Ishikawa (cell line): Measurements from ENCODE around the gene SMCHD1.

Source experiments
- CEBPB ChIP-seq: IDR thresholded peaks from 2 replicates; pipeline ENCODE4 v1.6.1; 2012
- CREB1 ChIP-seq: IDR thresholded peaks from 2 replicates; pipeline ENCODE4 v1.6.1; 2012; ENCODE audit warnings: low read depth
- EGR1 ChIP-seq: IDR thresholded peaks from 2 replicates; pipeline ENCODE4 v1.6.1; 2012
- EP300 ChIP-seq: IDR thresholded peaks from 2 replicates; pipeline ENCODE4 v1.6.1; 2012; ENCODE audit warnings: borderline replicate concordance
- FOXM1 ChIP-seq: IDR thresholded peaks from 2 replicates; pipeline ENCODE4 v1.6.1; 2012; ENCODE audit warnings: low read depth, borderline replicate concordance
- MAX ChIP-seq: IDR thresholded peaks from 2 replicates; pipeline ENCODE4 v1.6.1; 2012
- NFIC ChIP-seq: IDR thresholded peaks from 2 replicates; pipeline ENCODE4 v1.6.1; 2012
- RAD21 ChIP-seq: IDR thresholded peaks from 2 replicates; pipeline ENCODE4 v1.6.1; 2012; ENCODE audit warnings: low read depth
- REST ChIP-seq: IDR thresholded peaks from 2 replicates; pipeline ENCODE4 v1.6.1; 2012; ENCODE audit warnings: low read depth, mild to moderate bottlenecking
- TAF1 ChIP-seq: IDR thresholded peaks from 2 replicates; pipeline ENCODE4 v1.6.1; 2012; ENCODE audit warnings: low read depth, mild to moderate bottlenecking
- TCF12 ChIP-seq: IDR thresholded peaks from 2 replicates; pipeline ENCODE4 v1.6.1; 2012; ENCODE audit warnings: low read depth
- TEAD4 ChIP-seq: IDR thresholded peaks from 2 replicates; pipeline ENCODE4 v1.6.1; 2012
- YY1 ChIP-seq: IDR thresholded peaks from 2 replicates; pipeline ENCODE4 v1.6.1; 2012; ENCODE audit warnings: low read depth
- ZBTB7A ChIP-seq: IDR thresholded peaks from 2 replicates; pipeline ENCODE4 v1.6.1; 2012; ENCODE audit warnings: low read depth
- TF ChIP-seq, protein P1 (sequence below): IDR thresholded peaks from 2 replicates; pipeline ENCODE4 v1.6.1; 2012

Gene SMCHD1

GRCh38 chr18:2706903-2707302 lies 51.4 kb downstream of the SMCHD1 start:
- TF ChIP-seq YY1 (no peak), EGR1 (no peak), CEBPB (no peak), ZBTB7A (no peak), REST (no peak), FOXM1 (no peak), RAD21 (no peak), EP300 (no peak), CREB1 (no peak)

GRCh38 chr18:2707551-2708168 lies 52.1 kb downstream of the SMCHD1 start:
- TF ChIP-seq TCF12 (no peak), YY1 (no peak), NFIC (no peak), EGR1 (no peak), ZBTB7A (no peak), RAD21 (no peak)
- TF ChIP-seq, protein P1, sequence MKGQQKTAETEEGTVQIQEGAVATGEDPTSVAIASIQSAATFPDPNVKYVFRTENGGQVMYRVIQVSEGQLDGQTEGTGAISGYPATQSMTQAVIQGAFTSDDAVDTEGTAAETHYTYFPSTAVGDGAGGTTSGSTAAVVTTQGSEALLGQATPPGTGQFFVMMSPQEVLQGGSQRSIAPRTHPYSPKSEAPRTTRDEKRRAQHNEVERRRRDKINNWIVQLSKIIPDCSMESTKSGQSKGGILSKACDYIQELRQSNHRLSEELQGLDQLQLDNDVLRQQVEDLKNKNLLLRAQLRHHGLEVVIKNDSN = no peak

- TF ChIP-seq RAD21 (no peak), TEAD4 (no peak), ZBTB7A (no peak), CREB1 (no peak), CEBPB (no peak), REST (no peak), FOXM1 (no peak)
Measured at GRCh38 chr18:2709316-2709715, 53.8 kb downstream of the SMCHD1 start.

- TF ChIP-seq, protein P1 = no peak
- TF ChIP-seq NFIC = no peak
- no peak for TF ChIP-seq FOXM1
- TF ChIP-seq YY1 = no peak
- no peak for TF ChIP-seq CEBPB
- no peak for TF ChIP-seq REST
- TF ChIP-seq MAX = no peak
- no peak for TF ChIP-seq ZBTB7A
- no peak for TF ChIP-seq CREB1
- no peak for TF ChIP-seq RAD21
- TF ChIP-seq TAF1 = no peak
- TF ChIP-seq TCF12 = no peak
- TF ChIP-seq EP300 = no peak
Measured at GRCh38 chr18:2714140-2714539, 58.6 kb downstream of the SMCHD1 start.

DNA sequence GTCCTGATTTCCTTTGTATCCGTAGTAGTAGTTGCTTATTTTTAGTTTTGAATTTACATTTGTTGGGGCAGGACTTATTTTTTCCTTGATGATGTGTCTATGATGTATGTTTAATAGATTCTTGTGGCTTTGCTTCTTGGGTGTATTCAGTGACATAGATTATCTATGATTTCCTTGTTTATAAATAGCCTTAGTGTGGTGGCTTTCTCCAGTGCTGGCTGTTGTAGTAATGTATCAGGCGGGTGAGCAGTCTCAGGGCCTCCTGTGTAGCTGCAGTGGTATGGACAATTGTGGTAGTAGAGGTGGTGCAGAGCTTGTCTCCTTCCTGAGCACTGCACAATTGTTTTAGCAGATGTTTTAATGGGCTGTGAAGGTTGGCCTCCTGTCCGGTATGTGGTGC lies 60.5 kb downstream of the SMCHD1 start:
- TF ChIP-seq ZBTB7A = no peak
- TF ChIP-seq EGR1 = no peak
- no peak for TF ChIP-seq RAD21
- TF ChIP-seq, protein P1 = no peak
